H1 (cell line): ENCODE results near the gene KERA. TPM values are rescaled to one million over a fixed set of nuclear protein-coding genes. Genes with fewer than 3 reads are reported as not detected.

Experiments
- CTCF ChIA-PET: fragments of 300-600 bp; sonication (Branson Sonifier 250); formaldehyde crosslinking; loops from one replicate; lab custom pipeline; 2021; ENCODE audit not compliant: partially characterized antibody; lab: Charles Lee
- POLR2A ChIA-PET: fragments of 300-600 bp; sonication (Branson Sonifier 250); formaldehyde crosslinking; loops from one replicate; lab custom pipeline; 2021; ENCODE audit warnings: inconsistent platforms; ENCODE audit not compliant: partially characterized antibody; lab: Charles Lee
- DNase-seq, 2 experiments: peaks; one replicate each; pipeline versions ENCODE4 v3.0.0 to v3.0.0-alpha.2; 2010 to 2022; ENCODE audit warnings: low spot score in 2 of 2, low read depth in 1 of 2, mixed read lengths in 1 of 2
- FAIRE-seq: peaks from 2 replicates; lab custom pipeline; 2011; peaks lifted over from hg19 to GRCh38; lab: Jason Lieb, UNC
- H2AFZ ChIP-seq: 2 replicates; pipeline ENCODE4 v1.8.1; 2012; ENCODE audit warnings: low read length, inconsistent platforms
- H2AK5ac ChIP-seq: 2 replicates; pipeline ENCODE4 v1.6.1; 2013; ENCODE audit warnings: low read depth, low read length
- H2BK120ac ChIP-seq: replicated peaks from 2 replicates; pipeline ENCODE3; 2013; ENCODE audit warnings: low read depth, low read length, inconsistent platforms
- H2BK12ac ChIP-seq: 2 replicates; pipeline ENCODE4 v1.6.1; 2013; ENCODE audit warnings: low read depth, low read length
- H2BK15ac ChIP-seq: 2 replicates; pipeline ENCODE4 v1.6.1; 2013; ENCODE audit warnings: low read length
- H2BK20ac ChIP-seq: 2 replicates; pipeline ENCODE4 v1.6.1; 2013; ENCODE audit warnings: low read length
- H2BK5ac ChIP-seq: 2 replicates; pipeline ENCODE4 v1.6.1; 2013; ENCODE audit warnings: low read depth, low read length
- H3K14ac ChIP-seq: 2 replicates; pipeline ENCODE4 v1.6.1; 2013; ENCODE audit warnings: inconsistent platforms; ENCODE audit not compliant: insufficient read length
- H3K18ac ChIP-seq: 2 replicates; pipeline ENCODE4 v1.6.1; 2013; ENCODE audit warnings: low read length; ENCODE audit errors: extremely low read depth
- H3K23ac ChIP-seq: 2 replicates; pipeline ENCODE4 v1.6.1; 2013; ENCODE audit warnings: inconsistent platforms; ENCODE audit not compliant: insufficient read length
- H3K23me2 ChIP-seq: 2 replicates; pipeline ENCODE4 v1.6.1; 2013; ENCODE audit warnings: low read depth, low read length
- H3K27ac ChIP-seq: 2 replicates; pipeline ENCODE4 v1.6.1; 2011; ENCODE audit warnings: low read depth, low read length, inconsistent platforms
- H3K27me3 ChIP-seq, 4 experiments: replicated peaks in 1 of 4; 1 replicate in 1 of 4; 2 replicates in 3 of 4; pipeline versions ENCODE4 v1.6.1 to v1.8.1; 2011 to 2013; ENCODE audit warnings: low read length in 3 of 4, mild to moderate bottlenecking in 3 of 4, inconsistent platforms in 2 of 4, mixed read lengths in 2 of 4, moderate library complexity in 1 of 4; ENCODE audit not compliant: control insufficient read depth in 3 of 4, insufficient read depth in 3 of 4; ENCODE audit errors: extremely low read depth in 1 of 4
- H3K36me3 ChIP-seq, 4 experiments: 2 replicates each; pipeline versions ENCODE4 v1.6.1 to v1.8.1; 2011 to 2013; ENCODE audit warnings: mild to moderate bottlenecking in 4 of 4, low read length in 3 of 4, moderate library complexity in 2 of 4, control low read depth in 1 of 4, inconsistent platforms in 1 of 4; ENCODE audit not compliant: insufficient read depth in 4 of 4, control insufficient read depth in 2 of 4
- H3K4ac ChIP-seq: replicated peaks from 2 replicates; pipeline ENCODE3; 2013; ENCODE audit warnings: low read length, low read depth, mixed read lengths, inconsistent platforms; ENCODE audit not compliant: insufficient read length
- H3K4me1 ChIP-seq, 4 experiments: replicated peaks in 1 of 4; 1 replicate in 1 of 4; 2 replicates in 3 of 4; pipeline versions ENCODE4 v1.6.1 to v1.8.1; 2011 to 2013; ENCODE audit warnings: low read length in 3 of 4, inconsistent platforms in 2 of 4, mixed read lengths in 1 of 4; ENCODE audit not compliant: insufficient read depth in 4 of 4, control insufficient read depth in 3 of 4
- H3K4me2 ChIP-seq, 2 experiments: 2 replicates each; pipeline versions ENCODE4 v1.6.1 to v1.8.1; 2011 to 2013; ENCODE audit warnings: low read depth in 2 of 2, low read length in 2 of 2, control low read depth in 1 of 2, inconsistent platforms in 1 of 2, mild to moderate bottlenecking in 1 of 2; ENCODE audit not compliant: insufficient read depth in 1 of 2
- H3K4me3 ChIP-seq, 4 experiments: fragments of 200-600, 300-600 bp in 1 of 4; sonication (generic), shearing (Covaris generic), sonication (Bioruptor Twin) in 1 of 4; 2 replicates each; pipeline versions ENCODE4 v1.5.1 to v1.8.1; 2011 to 2016; ENCODE audit warnings: low read length in 4 of 4, low read depth in 3 of 4, control low read depth in 2 of 4, inconsistent platforms in 2 of 4, mild to moderate bottlenecking in 2 of 4, mixed read lengths in 1 of 4, moderate library complexity in 1 of 4; ENCODE audit not compliant: insufficient read depth in 2 of 4; ENCODE audit errors: extremely low read depth in 1 of 4
- H3K56ac ChIP-seq: replicated peaks from 2 replicates; pipeline ENCODE3; 2013; ENCODE audit warnings: low read depth, mild to moderate bottlenecking, mixed read lengths, low read length, inconsistent platforms; ENCODE audit not compliant: insufficient read length
- H3K79me1 ChIP-seq: 2 replicates; pipeline ENCODE4 v1.6.1; 2013; ENCODE audit warnings: low read depth, low read length, control low read depth
- H3K79me2 ChIP-seq, 2 experiments: 2 replicates each; pipeline versions ENCODE4 v1.6.1 to v1.8.1; 2012 to 2013; ENCODE audit warnings: low read length in 2 of 2, mild to moderate bottlenecking in 2 of 2, inconsistent platforms in 1 of 2; ENCODE audit not compliant: insufficient read depth in 2 of 2, control insufficient read depth in 1 of 2
- H3K9ac ChIP-seq, 4 experiments: replicated peaks in 1 of 4; 1 replicate in 1 of 4; 2 replicates in 3 of 4; pipeline versions ENCODE4 v1.6.1 to v1.8.1; 2011 to 2013; ENCODE audit warnings: low read depth in 3 of 4, low read length in 3 of 4, control low read depth in 2 of 4, mild to moderate bottlenecking in 2 of 4, moderate library complexity in 2 of 4, inconsistent platforms in 1 of 4; ENCODE audit errors: extremely low read depth in 1 of 4
- H3K9me3 ChIP-seq, 2 experiments: 2 replicates each; pipeline versions ENCODE4 v1.6.1 to v1.8.1; 2012 to 2013; ENCODE audit warnings: mild to moderate bottlenecking in 2 of 2, moderate library complexity in 2 of 2, control low read depth in 1 of 2, inconsistent platforms in 1 of 2, low read depth in 1 of 2, low read length in 1 of 2, mixed read lengths in 1 of 2; ENCODE audit not compliant: insufficient read depth in 2 of 2
- H4K20me1 ChIP-seq, 2 experiments: replicated peaks in 1 of 2; 2 replicates each; pipeline versions ENCODE3 to v1.8.1; 2011 to 2013; ENCODE audit warnings: inconsistent platforms in 2 of 2, low read length in 2 of 2, mild to moderate bottlenecking in 1 of 2; ENCODE audit not compliant: insufficient read depth in 2 of 2, control insufficient read depth in 1 of 2
- H4K5ac ChIP-seq: 2 replicates; pipeline ENCODE4 v1.6.1; 2013; ENCODE audit warnings: low read length, low read depth, mixed read lengths, inconsistent platforms; ENCODE audit not compliant: insufficient read length
- H4K8ac ChIP-seq: 2 replicates; pipeline ENCODE4 v1.8.0; 2013; ENCODE audit warnings: mild to moderate bottlenecking, moderate library complexity, low read length, inconsistent platforms; ENCODE audit not compliant: insufficient read depth; ENCODE audit errors: extremely low read depth
- H4K91ac ChIP-seq: replicated peaks from 2 replicates; pipeline ENCODE3; 2013; ENCODE audit warnings: low read length, mixed read lengths, inconsistent platforms; ENCODE audit not compliant: insufficient read length
- ASH2L ChIP-seq: fragments of 200-600, 300-600 bp; sonication (generic); IDR thresholded peaks from one replicate; pipeline ENCODE4 v1.7.1; 2017; ENCODE audit warnings: low read length
- ATF3 ChIP-seq: IDR thresholded peaks from 2 replicates; pipeline ENCODE4 v1.6.1; 2011; ENCODE audit warnings: low read depth, mild to moderate bottlenecking, low read length; ENCODE audit not compliant: insufficient read depth
- BACH1 ChIP-seq: IDR thresholded peaks from 2 replicates; pipeline ENCODE4 v1.6.1; 2012; ENCODE audit warnings: low read length, improper control_type of control experiment
- E2F6 ChIP-seq: IDR thresholded peaks from 2 replicates; pipeline ENCODE4 v1.6.1; 2012; ENCODE audit warnings: inconsistent platforms
- GABPA ChIP-seq: IDR thresholded peaks from 2 replicates; pipeline ENCODE4 v1.6.1; 2011; ENCODE audit warnings: mild to moderate bottlenecking, low read length, moderate library complexity, borderline replicate concordance; ENCODE audit not compliant: insufficient read depth
- KDM5A ChIP-seq: fragments of 200-600 bp; IDR thresholded peaks from 2 replicates; pipeline ENCODE4 v1.7.1; 2012; ENCODE audit warnings: mild to moderate bottlenecking, low read length, inconsistent platforms, mixed read lengths
- RBBP5 ChIP-seq: IDR thresholded peaks from 2 replicates; pipeline ENCODE4 v1.7.1; 2012; ENCODE audit warnings: low read depth, mild to moderate bottlenecking, inconsistent platforms, low read length, moderate library complexity, borderline replicate concordance
- RNF2 ChIP-seq: fragments of 200-900, 300-1000 bp; sonication (generic); IDR thresholded peaks from 2 replicates; pipeline ENCODE4 v1.7.1; 2016; ENCODE audit warnings: borderline replicate concordance, low read depth, mild to moderate bottlenecking, antibody characterized with exemption, low read length; ENCODE audit not compliant: poor library complexity, severe bottlenecking; ENCODE audit errors: missing control alignments
- SRF ChIP-seq: IDR thresholded peaks from 2 replicates; pipeline ENCODE4 v1.6.1; 2011; ENCODE audit warnings: mild to moderate bottlenecking, low read depth, low read length, moderate library complexity
- TAF7 ChIP-seq: optimal IDR thresholded peaks from 2 replicates; pipeline ENCODE3; 2011; ENCODE audit warnings: low read depth, mild to moderate bottlenecking, inconsistent platforms, low read length, moderate library complexity, borderline replicate concordance
- TCF12 ChIP-seq: IDR thresholded peaks from 2 replicates; pipeline ENCODE4 v1.6.1; 2011; ENCODE audit warnings: low read depth, mild to moderate bottlenecking, low read length
- USF2 ChIP-seq: IDR thresholded peaks from 2 replicates; pipeline ENCODE4 v1.6.1; 2011; ENCODE audit warnings: low read length, improper control_type of control experiment
- WGBS, 2 experiments: shearing (Covaris generic) in 1 of 2; methylation state at CpG; one replicate each; pipeline versions ENCODE4 v1.1.6 to v1.1.7; 2013 to 2015; ENCODE audit warnings: low lambda C conversion rate in 2 of 2, mixed read lengths in 2 of 2, inconsistent platforms in 1 of 2, low coverage in 1 of 2, missing lambda C conversion rate in 1 of 2; ENCODE audit not compliant: insufficient replicate concordance in 2 of 2, insufficient coverage in 1 of 2, insufficient read length in 1 of 2; ENCODE audit errors: extremely low coverage in 1 of 2, missing lambda C conversion rate in 1 of 2; 5-methylcytosine and 5-hydroxymethylcytosine counted together
- polyA plus RNA-seq, 7 experiments: library from polyadenylated mRNA; depleted of rRNA in 3 of 7; stranded (reverse) in 5 of 7; unstranded in 2 of 7; fragments of >200 nt in 5 of 7; fragments of 200-250 nt in 2 of 7; gene quantifications; 1 replicate in 5 of 7; 2 replicates in 1 of 7; 4 replicates in 1 of 7; pipeline versions ENCODE4 v1.2.1 to v1.2.3, GENCODE V29; 2011 to 2013; ENCODE audit warnings: missing spikeins in 2 of 7, mixed read lengths in 2 of 7
- total RNA-seq: library from RNA; stranded (reverse); fragmentation: NEBNext Ultra II Directional; extraction: Animal tissue kit (Norgen Biotek cat#: 25700); gene quantifications from 2 replicates; pipeline ENCODE4 v1.2.1, GENCODE V29; 2021

The KERA gene
- total and polyA plus RNA-seq, 2 of the 8 experiments (the other 6 are each of a cell fraction or from before 2014, with no cell fraction given), result not detected

GRCh38 chr12:91099836-91100235 is 42.0 kb upstream of the KERA start:
- WGBS, 2 experiments, result 88% methylated on average over 2 of the region's 2 CpGs; no CpG with 5 or more reads in 1 of the 2 experiments
- Histone ChIP-seq H2AK5ac (no peak overlapping the region), H3K4me1 (no peaks in the 10 kb centered on the region), H3K4me3 (no peak overlapping the region), H2BK12ac (no peak overlapping the region), H4K20me1 (no peaks in the 10 kb centered on the region), H4K5ac (no peak overlapping the region), H2BK15ac (no peak overlapping the region), H2AFZ (no peak overlapping the region), H3K79me2 (no peaks in the 10 kb centered on the region), H3K4me2 (no peak overlapping the region), H3K56ac (no peak overlapping the region), H4K91ac (no peak overlapping the region), H3K23ac (no peak overlapping the region), H3K9ac (no peak overlapping the region), H3K9me3 (no peaks in the 10 kb centered on the region), H3K27ac (no peak overlapping the region), H3K4ac (no peak overlapping the region), H3K18ac (no peak overlapping the region), H2BK120ac (no peak overlapping the region), H3K14ac (no peak overlapping the region), H2BK5ac (no peak overlapping the region), H2BK20ac (no peak overlapping the region), H4K8ac (no peak overlapping the region), H3K27me3 (no peaks in the 10 kb centered on the region), H3K79me1 (no peaks in the 10 kb centered on the region), H3K36me3 (no peaks in the 10 kb centered on the region), H3K23me2 (no peaks in the 10 kb centered on the region)
- ChIA-PET CTCF (interaction anchor here (1.0 to 3.5 kb wide), 3 partner anchors 9 to 77 kb away, joined by 3 to 21 read pairs (median 3); no protein-coding TSS in a partner anchor), POLR2A (no interaction called here)
- no peak for FAIRE-seq
- DNase-seq, result no peak
- no peak for TF ChIP-seq GABPA
- TF ChIP-seq RBBP5, result no peak
- TF ChIP-seq TCF12, result no peak
- TF ChIP-seq TAF7, result no peak
- no peak for TF ChIP-seq RNF2
- TF ChIP-seq SRF, result no peak
- no peak for TF ChIP-seq ASH2L
- TF ChIP-seq KDM5A, result no peak
- no peak for TF ChIP-seq E2F6
- no peak for TF ChIP-seq ATF3
- TF ChIP-seq BACH1, result no peak
- TF ChIP-seq USF2, result no peak
